Ascending aorta (tissue), 2 donors: ENCODE results near the gene RNF114. TPM values are rescaled to one million over a fixed set of nuclear protein-coding genes. Genes with fewer than 3 reads are reported as not detected.

ENCODE experiments used
- DNase-seq, 2 donors: peaks; one replicate each; pipeline ENCODE4 v3.0.0-alpha.2; 2019; ENCODE audit warnings: low spot score in 2 of 2
- H3K27ac ChIP-seq, 2 donors: fragments of 200-600 bp; sonication (generic); one replicate each; pipeline ENCODE4 v1.5.1; 2016 to 2017; ENCODE audit warnings: mild to moderate bottlenecking in 1 of 2
- H3K27me3 ChIP-seq: fragments of 200-600 bp; sonication (generic); one replicate; pipeline ENCODE4 v1.5.1; 2017
- H3K36me3 ChIP-seq, 2 donors: fragments of 200-600 bp; sonication (generic); one replicate each; pipeline ENCODE4 v1.5.1; 2016
- H3K4me1 ChIP-seq, 2 donors: fragments of 200-600 bp; sonication (generic); one replicate each; pipeline ENCODE4 v1.5.1; 2016 to 2017; ENCODE audit warnings: mild to moderate bottlenecking in 1 of 2
- H3K4me3 ChIP-seq, 2 donors: fragments of 200-600 bp; sonication (generic); one replicate each; pipeline ENCODE4 v1.5.1; 2016 to 2017; ENCODE audit warnings: mild to moderate bottlenecking in 1 of 2
- H3K9me3 ChIP-seq, 2 donors: fragments of 200-600 bp; sonication (generic); one replicate each; pipeline ENCODE4 v1.5.1; 2016
- intact Hi-C: fragments of 100-400 bp; cut with DNase I; formaldehyde crosslinking; loops from one replicate; pipeline ENCODE4 v1.15.1; 2023
- total RNA-seq: library from RNA; depleted of rRNA; stranded (reverse); fragments of >200 nt; gene quantifications from one replicate; pipeline ENCODE4 v1.1.0, GENCODE V29; 2016
- TF ChIP-seq, protein P1 (sequence below), 3 experiments: fragments of 200-600 bp in 2 of 3; fragments of 450-650 bp in 1 of 3; sonication (generic) in 2 of 3; IDR thresholded peaks; one replicate each; pipeline ENCODE4 v1.5.1; 2016 to 2019; ENCODE audit warnings: antibody characterized with exemption in 3 of 3, mild to moderate bottlenecking in 1 of 3, moderate library complexity in 1 of 3

RNF114 gene
- total RNA-seq, 1 donor from 2014 or later, result 77.0 TPM

DNA sequence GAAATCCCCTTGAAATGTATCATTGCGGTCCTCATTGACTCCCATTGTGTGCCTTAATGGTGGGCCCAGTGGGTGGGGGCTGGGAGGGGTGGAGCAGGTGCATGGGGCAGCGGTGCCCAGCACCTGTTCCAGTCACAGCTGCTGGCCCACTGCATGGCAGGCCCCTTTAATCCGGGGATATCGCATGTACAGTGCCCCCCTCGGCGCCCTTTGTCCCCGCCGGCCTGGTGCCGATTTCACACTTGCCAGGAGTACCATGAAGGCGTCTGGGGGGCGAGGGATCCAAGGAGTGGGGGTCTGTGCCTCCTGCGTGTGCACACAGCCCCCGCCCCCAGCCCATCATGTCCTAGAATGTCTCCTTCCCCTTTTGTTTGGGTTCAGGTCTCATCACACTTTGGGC is 49.4 kb downstream of the RNF114 start:
- Histone ChIP-seq H3K4me3 (peak overlapping the region in 1 of 2 donors; percentile 80), H3K27me3 (no peaks in the 10 kb centered on the region), H3K27ac (no peak overlapping the region), H3K36me3 (peaks cover 0 to 3% of the 10 kb centered on the region in 2 donors), H3K9me3 (no peaks in the 10 kb centered on the region), H3K4me1 (peaks cover 25 to 51% of the 10 kb centered on the region in 2 donors)
- TF ChIP-seq, protein P1, sequence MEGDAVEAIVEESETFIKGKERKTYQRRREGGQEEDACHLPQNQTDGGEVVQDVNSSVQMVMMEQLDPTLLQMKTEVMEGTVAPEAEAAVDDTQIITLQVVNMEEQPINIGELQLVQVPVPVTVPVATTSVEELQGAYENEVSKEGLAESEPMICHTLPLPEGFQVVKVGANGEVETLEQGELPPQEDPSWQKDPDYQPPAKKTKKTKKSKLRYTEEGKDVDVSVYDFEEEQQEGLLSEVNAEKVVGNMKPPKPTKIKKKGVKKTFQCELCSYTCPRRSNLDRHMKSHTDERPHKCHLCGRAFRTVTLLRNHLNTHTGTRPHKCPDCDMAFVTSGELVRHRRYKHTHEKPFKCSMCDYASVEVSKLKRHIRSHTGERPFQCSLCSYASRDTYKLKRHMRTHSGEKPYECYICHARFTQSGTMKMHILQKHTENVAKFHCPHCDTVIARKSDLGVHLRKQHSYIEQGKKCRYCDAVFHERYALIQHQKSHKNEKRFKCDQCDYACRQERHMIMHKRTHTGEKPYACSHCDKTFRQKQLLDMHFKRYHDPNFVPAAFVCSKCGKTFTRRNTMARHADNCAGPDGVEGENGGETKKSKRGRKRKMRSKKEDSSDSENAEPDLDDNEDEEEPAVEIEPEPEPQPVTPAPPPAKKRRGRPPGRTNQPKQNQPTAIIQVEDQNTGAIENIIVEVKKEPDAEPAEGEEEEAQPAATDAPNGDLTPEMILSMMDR (IDR thresholded peaks at IDR 0.05), result no peak
- intact Hi-C loops, result no loop called here
- DNase-seq, result no peak

DNA sequence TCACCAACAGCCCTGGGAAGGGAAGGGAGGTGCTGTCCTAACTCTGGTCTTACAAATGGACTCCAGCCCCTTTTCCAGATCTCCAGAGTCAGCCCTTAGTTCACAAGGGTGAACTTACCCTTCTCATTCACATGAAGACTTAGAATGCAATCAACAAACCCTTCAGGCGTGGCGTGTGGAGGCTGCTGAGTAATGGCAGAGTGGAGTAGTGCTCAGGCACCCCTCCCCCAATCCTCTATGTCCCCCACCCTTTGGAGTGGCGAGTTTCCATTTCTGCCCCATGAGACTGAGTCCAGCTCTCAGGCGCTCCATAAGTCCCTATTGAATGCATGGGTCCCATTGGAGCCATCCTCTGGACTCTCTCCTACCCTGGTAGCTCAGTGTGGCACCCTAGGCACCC is 49.9 kb downstream of the RNF114 start:
- intact Hi-C loops, result no loop called here
- H3K4me3 ChIP-seq, result peak overlapping the region in 1 of 2 donors; percentile 80
- TF ChIP-seq, protein P1 (IDR thresholded peaks at IDR 0.05), result no peak
- peaks cover 0 to 3% of the 10 kb centered on the region in 2 donors for H3K36me3 ChIP-seq
- no peak for DNase-seq
- peaks cover 25 to 52% of the 10 kb centered on the region in 2 donors for H3K4me1 ChIP-seq
- H3K27ac ChIP-seq, result no peak overlapping the region
- no peaks in the 10 kb centered on the region for H3K27me3 ChIP-seq
- no peaks in the 10 kb centered on the region for H3K9me3 ChIP-seq

DNA sequence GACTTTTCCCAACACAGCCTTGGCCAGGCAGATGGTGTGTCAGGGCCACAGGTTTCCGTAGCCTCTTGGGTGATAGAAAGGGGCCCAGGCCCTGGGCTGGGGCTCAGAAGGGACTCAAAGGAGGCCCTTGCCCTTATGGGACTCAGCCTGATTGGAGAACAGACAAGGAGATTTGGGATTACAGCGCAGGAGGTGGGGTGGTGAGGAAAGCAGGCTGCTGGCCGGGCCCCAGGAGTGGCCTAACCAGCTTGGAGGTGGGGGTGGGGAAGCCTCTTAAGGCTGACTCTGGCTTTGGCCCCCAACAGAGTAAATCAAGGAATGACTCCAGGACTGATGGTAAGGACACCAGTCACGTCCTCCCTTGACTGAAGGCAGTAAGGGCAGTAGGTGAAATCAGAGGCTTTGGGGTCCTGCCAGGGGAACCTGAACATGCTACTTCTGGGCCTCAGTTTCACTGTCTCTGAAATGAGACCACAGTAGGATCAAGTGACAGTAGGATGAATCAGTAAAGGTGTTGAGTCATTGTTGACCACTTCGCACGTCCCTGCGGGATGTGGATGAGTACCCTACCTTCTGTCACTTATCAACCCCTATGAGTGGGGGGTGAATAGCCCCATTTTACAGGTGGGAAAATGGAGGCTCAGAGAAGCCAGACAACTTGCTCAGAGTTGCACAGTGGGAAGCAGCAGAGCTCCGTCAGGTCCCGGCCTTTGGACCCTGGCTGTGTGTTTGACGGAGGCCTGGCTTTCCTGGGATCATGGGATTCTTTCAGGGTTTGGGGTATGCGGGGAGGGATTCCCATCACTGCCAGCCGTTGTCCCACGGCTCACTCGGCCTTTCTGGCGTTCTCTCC is 51.0 kb downstream of the RNF114 start:
- TF ChIP-seq, protein P1 (IDR thresholded peaks at IDR 0.05), result no peak
- Histone ChIP-seq H3K4me3 (peak overlapping the region in 1 of 2 donors; percentile 11), H3K36me3 (peaks cover 0 to 3% of the 10 kb centered on the region in 2 donors), H3K27me3 (no peaks in the 10 kb centered on the region), H3K4me1 (peaks cover 24 to 50% of the 10 kb centered on the region in 2 donors), H3K9me3 (no peaks in the 10 kb centered on the region), H3K27ac (peak overlapping the region; percentile 14 to 21)
- intact Hi-C loops, result no loop called here
- no peak for DNase-seq

DNA sequence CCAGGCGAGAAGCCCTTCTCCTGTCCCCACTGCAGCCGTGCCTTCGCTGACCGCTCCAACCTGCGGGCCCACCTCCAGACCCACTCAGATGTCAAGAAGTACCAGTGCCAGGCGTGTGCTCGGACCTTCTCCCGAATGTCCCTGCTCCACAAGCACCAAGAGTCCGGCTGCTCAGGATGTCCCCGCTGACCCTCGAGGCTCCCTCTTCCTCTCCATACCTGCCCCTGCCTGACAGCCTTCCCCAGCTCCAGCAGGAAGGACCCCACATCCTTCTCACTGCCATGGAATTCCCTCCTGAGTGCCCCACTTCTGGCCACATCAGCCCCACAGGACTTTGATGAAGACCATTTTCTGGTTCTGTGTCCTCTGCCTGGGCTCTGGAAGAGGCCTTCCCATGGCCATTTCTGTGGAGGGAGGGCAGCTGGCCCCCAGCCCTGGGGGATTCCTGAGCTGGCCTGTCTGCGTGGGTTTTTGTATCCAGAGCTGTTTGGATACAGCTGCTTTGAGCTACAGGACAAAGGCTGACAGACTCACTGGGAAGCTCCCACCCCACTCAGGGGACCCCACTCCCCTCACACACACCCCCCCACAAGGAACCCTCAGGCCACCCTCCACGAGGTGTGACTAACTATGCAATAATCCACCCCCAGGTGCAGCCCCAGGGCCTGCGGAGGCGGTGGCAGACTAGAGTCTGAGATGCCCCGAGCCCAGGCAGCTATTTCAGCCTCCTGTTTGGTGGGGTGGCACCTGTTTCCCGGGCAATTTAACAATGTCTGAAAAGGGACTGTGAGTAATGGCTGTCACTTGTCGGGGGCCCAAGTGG is 51.9 kb downstream of the RNF114 start:
- no peak for DNase-seq
- peaks cover 18 to 45% of the 10 kb centered on the region in 2 donors for H3K4me1 ChIP-seq
- peak overlapping the region; percentile 21 to 30 for H3K27ac ChIP-seq
- H3K4me3 ChIP-seq, result no peak overlapping the region
- H3K36me3 ChIP-seq, result peaks cover 0 to 3% of the 10 kb centered on the region in 2 donors
- no peaks in the 10 kb centered on the region for H3K27me3 ChIP-seq
- no peaks in the 10 kb centered on the region for H3K9me3 ChIP-seq
- intact Hi-C loops, result no loop called here
- TF ChIP-seq, protein P1 (IDR thresholded peaks at IDR 0.05), result no peak

DNA sequence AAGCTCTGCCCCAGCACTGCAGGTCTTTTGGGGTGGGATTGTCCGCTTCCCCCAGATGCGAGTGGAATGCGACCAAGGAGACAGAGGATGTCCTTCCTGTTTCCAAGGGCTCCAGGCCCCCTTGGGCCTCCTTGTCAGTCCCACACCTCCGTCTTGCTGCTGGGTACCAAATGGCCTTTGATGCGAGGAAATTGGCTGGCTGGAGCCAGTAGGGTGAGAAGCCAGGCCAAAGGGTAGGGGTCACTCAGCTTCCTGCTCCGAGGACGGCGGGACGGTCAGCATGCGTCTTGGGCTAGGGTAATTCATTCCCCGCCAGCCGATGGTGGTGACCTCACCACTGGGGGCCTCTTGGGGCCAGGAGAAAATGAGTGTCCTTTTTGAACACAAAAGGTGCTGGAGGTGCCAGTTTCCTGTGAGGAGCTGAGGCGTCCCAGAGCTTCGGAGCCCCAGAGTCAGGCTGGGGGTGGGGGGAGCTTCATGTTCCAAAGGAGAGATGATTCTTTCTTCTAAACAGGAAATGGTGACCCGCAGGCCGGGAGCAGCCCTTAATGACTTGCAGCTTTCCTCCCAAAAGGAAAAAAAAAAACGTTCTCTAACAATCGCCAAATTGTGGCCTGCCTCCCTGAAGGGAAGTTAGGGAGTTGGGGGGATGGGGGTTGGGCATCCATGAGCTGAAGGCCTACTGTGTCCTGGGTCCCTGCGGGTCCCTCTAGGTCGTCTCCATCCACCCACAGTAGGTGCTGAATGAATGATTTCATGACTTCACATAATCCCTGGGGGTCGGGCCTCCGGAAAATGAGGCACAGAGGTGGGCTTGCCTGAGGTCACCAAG is 53.3 kb downstream of the RNF114 start:
- Histone ChIP-seq H3K4me1 (peaks cover 16 to 37% of the 10 kb centered on the region in 2 donors), H3K36me3 (peaks cover 0 to 3% of the 10 kb centered on the region in 2 donors)
- intact Hi-C loops, result no loop called here

More for the DNA sequence above, 53.3 kb downstream of the RNF114 start:
- peak in 1 of 2 donors; percentile 85 for DNase-seq
- Histone ChIP-seq H3K9me3 (no peaks in the 10 kb centered on the region), H3K27me3 (no peaks in the 10 kb centered on the region), H3K4me3 (no peak overlapping the region), H3K27ac (peak overlapping the region; percentile 63 to 77)
- TF ChIP-seq, protein P1 (IDR thresholded peaks at IDR 0.05), result no peak
